GM12892 (cell line): Measurements from ENCODE around the gene CELA2B.

ENCODE experiments used
- DNase-seq: peaks from one replicate; pipeline ENCODE4 v3.0.0; 2011; ENCODE audit not compliant: insufficient read length
- FAIRE-seq: peaks from 2 replicates; lab custom pipeline; 2011; peaks lifted over from hg19 to GRCh38; lab: Jason Lieb, UNC
- POLR2A ChIP-seq: IDR thresholded peaks from 2 replicates; pipeline ENCODE4 v1.6.1; 2011; ENCODE audit warnings: low read depth, low read length, control low read depth
- POLR2AphosphoS5 ChIP-seq: IDR thresholded peaks from 2 replicates; pipeline ENCODE4 v1.6.1; 2011; ENCODE audit warnings: low read depth, low read length, control low read depth
- TAF1 ChIP-seq: IDR thresholded peaks from 2 replicates; pipeline ENCODE4 v1.6.1; 2011; ENCODE audit warnings: low read depth, mild to moderate bottlenecking, control low read depth, low read length, borderline replicate concordance

The CELA2B gene

DNA sequence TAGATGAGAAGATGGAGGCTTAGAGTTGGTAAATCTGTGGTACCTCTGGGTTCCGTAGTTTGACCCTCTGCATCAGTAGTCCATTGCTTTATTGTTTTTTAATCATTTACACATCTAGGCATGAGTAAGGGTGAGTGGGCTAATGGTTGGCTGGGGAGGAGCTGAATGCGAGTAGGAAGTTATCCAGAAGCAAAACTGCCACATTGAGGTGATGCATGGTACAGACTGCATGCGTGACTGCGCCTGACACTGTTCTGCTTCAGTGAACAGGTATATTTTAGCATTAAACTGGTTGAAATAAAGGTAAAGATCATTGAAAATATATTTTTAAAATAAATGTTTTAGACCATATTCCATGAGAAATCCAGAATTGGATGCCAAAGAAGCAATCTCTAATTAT lies 55.1 kb downstream of the CELA2B start:
- FAIRE-seq = no peak
- no peak for DNase-seq
- TF ChIP-seq POLR2AphosphoS5 = no peak
- TF ChIP-seq POLR2A = no peak
- TF ChIP-seq TAF1 = no peak

DNA sequence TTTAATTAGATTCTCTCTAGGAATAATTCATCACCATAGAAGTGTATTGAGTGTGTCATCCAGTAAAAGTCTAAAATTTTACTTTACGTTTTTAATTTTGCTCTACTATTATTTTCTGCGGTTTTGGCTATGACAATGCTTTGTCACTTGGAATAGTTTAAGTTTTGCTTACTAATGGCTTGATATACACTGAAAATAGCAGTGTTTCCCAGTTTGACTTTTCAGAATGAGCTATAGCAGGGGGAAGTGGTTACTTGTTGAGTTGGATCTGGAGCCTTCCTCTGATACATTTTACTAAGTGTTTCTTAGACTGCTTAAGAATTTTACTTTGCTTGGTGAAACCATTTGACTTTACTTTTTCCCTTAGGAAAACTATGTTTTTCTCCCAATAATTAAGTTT lies 55.8 kb downstream of the CELA2B start:
- FAIRE-seq = no peak

DNA sequence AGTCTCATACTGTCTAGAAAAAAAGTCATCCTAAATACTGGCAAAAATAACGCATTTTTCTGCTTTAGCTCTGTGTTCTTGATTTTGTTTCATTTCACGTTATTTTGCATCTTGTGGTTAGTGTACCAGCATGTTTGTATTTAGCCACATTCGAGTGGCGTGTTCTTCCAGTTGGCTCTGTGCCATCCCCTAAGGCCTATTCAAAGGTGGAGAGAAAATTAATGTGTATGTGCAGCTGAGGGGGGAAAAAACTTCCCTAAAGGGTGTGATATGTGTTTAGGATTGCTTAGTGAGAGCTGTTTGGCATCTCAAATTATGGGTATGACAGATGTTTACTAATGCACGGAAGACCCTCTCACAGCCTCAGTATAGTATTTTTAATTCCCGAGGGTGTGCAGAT lies 62.9 kb downstream of the CELA2B start:
- no peak for TF ChIP-seq POLR2AphosphoS5
- no peak for FAIRE-seq
- DNase-seq = no peak

More for the DNA sequence above, 55.8 kb downstream of the CELA2B start:
- TF ChIP-seq TAF1 = no peak
- TF ChIP-seq POLR2AphosphoS5 = no peak
- no peak for TF ChIP-seq POLR2A
- DNase-seq = no peak

DNA sequence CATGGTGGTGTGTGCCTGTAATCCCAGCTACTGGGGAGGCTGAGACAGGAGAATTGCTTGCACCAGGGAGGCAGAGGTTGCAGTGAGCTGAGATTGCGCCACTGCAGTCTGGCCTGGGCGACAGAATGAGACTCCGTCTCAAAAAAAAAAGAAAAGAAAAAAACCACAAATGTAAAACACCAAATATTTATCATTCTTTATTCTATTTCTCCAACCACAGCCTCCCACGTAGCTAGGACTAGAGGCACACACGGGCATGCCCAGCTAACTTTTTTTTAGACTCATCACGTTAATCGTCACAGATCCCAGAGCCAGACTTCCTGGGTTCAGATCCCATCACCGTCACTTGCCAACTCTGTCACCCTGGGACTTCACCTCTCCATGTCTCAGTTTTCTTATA lies 64.3 kb downstream of the CELA2B start:
- no peak for FAIRE-seq
- TF ChIP-seq POLR2AphosphoS5 (no peak), POLR2A (no peak), TAF1 (no peak)

More for the DNA sequence above, 64.3 kb downstream of the CELA2B start:
- DNase-seq = no peak
